NCI-H2227 (cell line): Measurements from ENCODE around the gene ITGB2.

ENCODE experiments used
- DNase-seq: peaks from one replicate; lab custom pipeline; 2025; ENCODE audit not compliant: unreplicated experiment; lab: John Stamatoyannopoulos, UW

Gene ITGB2

DNA sequence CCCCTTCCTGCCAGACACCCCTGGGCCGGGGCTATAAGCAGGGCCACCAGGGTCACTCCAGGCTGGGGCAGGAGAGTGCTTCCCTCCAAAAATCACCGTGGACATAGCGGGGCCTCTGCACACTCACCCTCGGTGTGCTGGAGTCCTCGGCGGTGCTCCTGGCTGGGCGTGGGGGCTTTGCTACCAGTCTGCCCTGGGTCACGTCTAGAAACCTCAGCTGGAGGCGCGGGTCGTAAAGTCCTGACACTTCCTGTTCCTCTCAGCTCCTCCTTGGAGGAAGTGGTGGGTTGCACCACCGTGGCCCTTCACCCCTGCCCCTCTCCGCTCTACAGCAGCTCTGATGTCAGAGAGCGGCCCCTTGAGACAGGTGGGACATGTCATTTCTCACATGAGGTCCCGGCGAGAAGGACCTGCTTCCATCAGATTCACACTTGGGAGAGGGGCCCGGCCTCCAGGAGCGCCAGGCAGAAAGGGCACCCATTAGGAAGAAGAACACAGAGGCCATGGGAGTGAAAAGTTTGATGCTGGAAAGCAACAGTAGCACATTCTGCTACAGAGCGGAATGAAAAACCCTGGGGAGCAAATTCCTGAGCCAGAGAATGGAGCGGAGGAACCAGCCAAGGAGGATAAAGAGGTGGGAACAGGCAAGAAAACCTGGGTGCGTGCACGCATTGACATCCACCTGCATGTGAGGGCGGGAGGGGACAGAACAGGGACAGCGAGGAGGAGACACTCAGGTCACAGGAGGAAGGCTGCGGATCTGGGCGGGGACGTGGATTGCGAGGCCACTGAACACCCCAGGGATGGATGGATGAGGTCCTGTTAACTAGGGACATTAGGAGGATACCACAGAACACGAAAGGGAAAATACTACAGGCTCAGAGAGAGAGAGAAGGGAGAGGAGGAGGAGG lies at the start of gene ITGB2:
Gene ITGB2, minus strand, starts transcription at position 206 of the 911 bp plus-strand sequence. CDS start 10,117 bp downstream, outside the sequence.
- DNase-seq = no peak

DNA sequence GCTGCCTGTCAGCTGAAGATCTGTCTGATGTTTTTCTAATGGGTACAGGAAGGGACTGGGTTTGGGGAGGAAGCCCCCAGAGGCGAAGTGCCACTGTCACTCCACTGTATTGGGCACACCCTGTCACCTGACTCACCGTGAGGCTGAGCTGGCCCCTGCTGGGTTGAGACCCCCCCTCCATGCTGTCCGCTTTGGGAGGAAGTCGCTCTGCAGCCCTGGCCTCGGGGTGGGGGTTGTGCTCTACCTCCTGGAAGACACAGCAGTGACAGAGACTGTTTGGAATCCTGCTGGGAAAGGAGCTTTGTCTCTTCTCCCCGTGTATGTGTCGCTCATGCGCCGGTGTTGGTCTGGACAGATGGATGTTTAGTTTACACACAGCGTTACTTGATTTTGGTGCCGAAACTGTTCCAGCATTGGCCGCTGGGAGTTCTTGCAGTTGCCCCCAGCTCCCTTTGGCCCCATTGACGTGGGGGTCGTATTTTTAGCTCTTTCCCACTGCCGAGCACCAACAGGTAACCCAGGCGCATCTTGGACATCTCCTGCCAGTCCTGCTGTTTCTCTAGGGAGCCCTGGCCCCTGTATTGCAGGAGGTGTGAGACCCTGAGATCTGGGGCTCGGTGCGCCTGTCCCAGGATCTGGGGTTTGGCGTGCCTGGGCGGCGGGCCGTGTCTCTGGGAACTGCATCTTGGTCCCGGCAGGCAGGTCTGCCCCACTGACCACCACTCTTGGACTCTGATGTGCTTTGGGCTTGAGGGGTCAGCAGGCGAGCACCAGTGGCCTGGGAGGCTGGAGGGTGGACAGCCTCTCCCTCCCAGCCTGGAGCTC lies 49.4 kb upstream of the ITGB2 start:
- no peak for DNase-seq

GRCh38 chr21:44969066-44969670 lies 48.5 kb upstream of the ITGB2 start:
- no peak for DNase-seq

DNA sequence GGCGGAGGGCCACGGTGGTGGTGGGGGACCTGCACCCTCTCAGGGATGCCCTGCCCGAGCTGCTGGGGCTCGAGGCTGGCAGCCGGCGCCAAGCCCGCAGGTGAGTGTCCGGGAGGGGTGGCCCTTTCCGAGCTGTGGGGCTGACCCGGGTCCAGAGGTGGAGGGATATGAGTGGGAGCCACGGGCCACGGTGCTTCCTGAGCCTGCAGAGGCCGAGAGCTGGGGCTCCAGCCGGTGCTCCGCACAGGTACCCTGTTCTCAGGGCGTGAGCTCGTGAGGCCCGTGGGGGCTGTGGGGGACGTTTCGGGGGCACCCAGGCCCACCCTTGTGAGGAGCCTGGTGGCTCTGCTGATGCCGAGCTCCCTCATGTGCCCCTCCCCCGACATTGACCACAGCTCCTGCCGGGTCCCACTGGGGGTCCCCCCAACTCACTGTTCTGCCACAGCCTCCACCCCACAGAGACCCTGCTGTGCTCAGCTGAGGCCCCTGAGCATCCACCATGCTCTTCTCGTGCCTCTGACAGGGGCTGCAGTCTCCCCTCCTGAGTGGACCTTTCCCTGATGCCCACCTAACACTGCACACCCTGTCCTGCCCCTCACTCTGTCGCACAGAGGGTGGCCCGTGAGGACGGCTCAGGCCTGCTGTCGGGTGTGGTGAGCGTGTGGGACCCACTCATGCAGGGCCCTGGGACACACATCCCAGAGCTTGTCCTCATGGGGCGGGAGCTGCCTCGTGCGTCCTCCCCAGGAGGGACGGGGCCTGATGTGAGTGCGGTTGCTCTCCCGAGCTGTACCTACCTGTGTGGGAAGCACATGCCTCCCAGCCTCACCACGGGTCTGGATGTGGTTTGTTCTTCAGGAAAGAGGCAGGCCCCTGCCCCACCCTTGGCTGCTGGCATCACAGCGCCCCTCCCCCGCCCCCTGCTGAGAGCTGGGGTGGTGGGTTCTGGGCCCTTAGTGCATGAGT lies 46.7 kb upstream of the ITGB2 start:
- no peak for DNase-seq

DNA sequence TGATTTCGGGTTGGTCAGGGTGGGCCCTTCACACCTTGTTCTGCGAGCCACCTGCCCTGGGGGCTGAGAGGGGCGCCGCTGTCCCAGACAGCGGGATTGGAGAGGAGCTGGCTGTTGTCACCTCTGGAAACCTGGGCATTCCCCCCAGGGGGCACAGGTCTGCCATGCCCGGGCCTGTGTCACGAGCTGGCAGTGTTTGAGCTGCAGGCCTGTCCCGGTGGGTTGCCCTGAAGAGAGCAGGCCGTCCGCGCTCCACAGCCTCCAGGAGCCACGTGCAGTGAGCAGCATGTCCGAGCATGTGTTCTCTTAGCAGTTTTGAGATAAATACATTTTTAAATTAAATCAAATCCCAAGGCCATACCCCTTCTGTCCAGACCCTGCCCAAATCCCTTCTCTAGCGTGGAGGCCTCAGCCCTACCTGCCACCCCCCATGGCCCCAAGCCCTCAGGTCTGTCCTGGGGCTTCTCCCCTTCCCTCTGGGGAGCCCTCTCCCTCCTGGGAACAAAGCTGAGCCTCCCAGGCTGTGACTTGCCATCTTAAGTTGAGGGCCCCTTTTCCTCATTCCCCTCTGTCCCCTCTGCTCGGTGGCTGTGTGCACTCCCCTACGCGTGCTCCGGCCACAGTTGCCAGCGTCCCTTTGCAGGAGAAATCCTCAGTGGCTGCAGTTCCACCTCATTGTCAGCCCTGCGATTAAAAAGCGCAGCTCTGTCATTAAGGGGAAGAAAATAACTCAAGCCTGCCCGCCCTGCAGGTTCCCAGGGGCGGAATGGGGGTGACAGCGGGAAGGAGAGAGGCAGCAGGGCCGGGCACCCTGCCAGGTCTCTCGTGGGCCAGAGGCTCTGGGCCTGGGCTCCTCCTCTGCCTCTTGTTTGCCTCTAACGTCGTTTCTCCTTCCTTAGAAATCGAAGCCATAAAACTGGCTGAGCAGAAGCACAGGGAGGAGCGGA lies 45.7 kb upstream of the ITGB2 start:
- peak; percentile 84 for DNase-seq

DNA sequence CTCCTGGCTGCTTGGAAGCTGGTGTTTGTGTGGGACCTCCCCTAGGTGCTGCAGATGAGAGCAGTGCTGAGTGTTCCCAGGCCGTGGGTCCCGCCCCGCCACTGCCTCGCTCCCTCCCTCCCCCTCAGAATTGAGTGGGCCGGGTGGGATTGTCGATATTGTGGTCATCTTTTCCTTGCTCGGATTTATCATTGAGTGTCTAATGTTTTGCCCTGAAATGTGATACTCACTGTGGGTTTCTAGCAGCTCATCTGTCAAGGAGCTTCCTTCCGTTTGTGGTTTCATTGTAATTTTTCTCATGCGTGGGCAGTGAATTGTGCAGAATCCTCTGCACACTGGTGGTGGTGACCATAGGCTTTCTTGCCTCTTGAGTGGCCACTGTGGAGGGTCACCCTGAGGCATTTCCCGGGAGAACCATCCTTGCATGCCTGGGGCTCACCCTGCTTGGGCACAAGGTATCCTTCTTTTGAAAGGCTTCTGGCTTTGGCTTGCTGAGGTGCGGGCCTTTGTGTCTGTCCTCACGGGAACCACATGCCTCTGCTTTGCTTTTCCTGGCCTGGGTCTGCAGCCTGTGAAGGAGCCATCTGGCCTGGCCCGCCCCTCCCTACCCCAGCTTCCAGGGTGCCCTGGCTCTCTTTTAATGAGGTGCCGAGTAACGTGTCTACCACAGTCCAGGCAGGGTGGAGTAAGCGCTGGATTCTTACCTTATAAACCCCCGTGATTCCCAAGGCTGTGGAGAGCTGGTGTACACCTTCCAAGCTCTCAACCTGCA lies 44.7 kb upstream of the ITGB2 start:
- DNase-seq = no peak

- no peak for DNase-seq
Measured at GRCh38 chr21:44964381-44964780, 43.7 kb upstream of the ITGB2 start.

DNA sequence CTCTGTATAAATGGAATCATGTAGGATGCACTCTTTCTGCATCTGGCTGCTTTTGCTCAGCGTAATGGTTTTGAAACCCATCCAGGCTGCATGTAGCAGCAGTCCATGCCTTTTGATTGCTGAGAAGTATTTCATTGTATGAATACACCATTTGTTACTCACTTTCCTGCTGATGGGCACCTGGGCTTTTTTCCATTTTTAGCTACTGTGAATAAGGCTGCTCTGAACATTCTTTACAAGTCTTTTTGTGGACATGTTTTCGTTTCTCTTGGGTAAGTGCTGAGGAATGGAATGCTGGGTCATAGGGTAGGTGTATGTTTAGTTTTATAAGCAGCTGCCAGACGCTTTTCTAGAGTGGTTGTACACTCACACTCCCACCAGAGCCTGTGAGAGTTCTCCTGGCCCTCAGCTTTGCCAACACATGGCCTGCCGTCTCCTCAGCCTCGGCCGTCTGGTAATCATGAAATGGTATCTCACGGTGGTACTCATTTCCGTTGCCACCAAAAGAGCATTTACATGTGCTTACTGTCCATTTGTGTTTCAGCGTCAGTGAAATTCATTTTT lies 41.8 kb upstream of the ITGB2 start:
- DNase-seq = no peak

DNA sequence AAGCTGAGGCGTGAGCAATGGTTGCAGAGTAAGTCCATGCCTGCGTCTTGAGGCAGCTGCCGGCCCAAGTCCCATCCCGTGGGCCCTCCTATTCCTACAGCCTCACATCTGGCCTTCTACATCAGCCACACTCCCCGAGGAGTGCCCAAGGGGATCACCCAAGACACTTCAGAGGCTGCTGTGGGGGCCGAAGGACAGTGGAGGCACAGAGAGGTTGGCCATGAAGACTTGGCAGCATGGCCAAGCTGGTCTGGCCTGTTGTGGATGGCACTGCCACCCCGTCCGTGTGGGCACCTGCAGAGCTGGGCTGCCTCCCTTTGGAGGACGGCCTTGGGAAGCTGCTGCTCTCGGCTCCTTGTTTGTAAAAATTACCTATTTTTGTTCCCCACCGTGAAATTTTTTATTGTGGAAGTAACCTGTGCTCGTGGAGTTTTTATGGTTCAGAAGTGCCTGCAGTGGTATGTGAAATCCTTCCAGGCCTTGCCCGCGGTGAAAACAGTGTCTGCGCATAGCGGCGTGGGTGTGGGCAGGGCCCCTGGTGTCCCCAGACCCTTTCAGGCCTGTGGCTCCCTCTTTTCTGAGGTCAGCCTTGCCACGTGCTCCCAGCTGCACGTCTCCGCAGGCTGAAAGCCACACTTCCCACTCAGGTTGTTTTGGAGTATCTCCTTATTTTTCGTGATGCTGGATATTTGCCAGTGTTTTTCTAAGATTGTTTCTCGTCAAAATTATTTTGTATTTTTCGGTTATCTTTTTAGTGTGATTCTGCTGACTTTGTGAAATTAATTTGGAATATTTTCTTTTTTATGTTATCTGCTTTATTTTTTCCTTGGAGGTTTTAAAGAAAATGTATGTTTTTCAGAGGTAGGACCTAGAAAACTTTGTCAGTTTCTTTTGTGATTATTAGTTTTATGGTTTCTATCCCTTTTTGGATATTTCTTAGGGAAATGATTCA lies 39.7 kb upstream of the ITGB2 start:
- no peak for DNase-seq

DNA sequence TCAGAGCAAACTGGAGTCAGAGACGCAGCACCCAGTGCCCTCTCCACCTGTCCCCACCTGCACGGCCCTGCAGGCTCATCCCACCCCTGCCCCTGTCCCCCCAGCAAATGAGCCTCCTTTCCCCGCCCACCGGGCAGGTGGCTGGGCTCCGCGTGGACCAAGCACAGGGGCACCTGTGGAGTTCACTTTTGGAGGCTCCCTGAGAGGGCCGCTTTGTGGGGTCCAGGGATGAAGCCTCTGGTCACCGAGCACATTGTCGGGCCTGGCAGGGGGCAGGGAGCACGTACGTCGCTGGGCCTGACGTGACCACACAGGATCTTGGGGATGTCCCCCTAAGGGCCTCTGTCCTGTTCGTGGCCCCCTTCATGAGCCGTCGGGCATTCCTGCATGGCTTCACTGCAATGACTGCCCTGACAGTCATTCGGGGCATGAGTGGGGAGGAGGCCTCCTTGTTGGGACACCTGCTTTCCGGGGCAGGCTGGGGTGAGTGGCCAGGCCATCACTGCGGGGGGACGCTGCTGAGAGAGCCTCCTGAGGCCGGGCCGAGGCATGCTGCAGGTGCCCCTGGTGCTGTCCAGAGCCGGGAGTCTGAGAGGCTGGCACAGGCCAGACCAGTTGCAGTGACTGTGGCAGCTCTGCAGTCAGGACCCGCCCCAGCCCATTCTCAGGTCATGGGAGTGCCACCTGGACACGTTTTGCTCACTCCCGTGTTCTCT lies 38.8 kb upstream of the ITGB2 start:
- no peak for DNase-seq

DNA sequence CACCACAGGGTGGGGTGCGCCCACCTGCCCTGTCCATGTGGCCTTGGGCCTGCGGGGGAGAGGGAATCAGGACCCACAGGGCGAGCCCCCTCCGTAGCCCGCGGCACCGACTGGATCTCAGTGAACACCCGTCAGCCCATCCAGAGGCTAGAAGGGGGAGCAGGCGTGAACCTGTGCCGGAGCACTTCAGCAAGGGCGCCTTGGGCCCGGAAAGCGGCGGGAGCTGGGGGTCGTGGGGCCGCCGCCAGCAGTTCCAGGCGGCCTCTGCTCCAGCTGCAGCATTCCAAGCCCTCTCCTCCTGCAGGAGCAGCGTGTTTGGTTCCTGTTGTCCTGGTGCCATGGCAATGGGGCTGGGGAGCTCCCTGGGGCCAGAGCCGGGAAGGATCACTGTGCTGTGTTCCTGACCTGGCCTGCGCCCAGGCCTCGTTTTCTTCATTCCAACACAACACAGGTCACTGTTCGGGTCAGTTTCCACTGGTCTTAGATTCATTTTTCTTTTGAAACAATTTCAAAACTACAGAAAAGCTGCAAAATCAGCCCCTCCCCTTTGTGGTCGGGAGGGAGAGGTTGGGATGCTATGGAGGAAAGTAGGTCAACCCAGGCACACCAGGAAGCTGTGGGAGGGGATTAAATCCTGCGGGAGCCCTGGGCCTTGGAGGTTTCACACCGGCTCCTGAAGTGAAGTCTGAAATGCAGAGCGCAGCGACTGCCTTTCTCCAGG lies 37.9 kb upstream of the ITGB2 start:
- DNase-seq = no peak

GRCh38 chr21:44957901-44958451 lies 37.3 kb upstream of the ITGB2 start:
- no peak for DNase-seq

DNA sequence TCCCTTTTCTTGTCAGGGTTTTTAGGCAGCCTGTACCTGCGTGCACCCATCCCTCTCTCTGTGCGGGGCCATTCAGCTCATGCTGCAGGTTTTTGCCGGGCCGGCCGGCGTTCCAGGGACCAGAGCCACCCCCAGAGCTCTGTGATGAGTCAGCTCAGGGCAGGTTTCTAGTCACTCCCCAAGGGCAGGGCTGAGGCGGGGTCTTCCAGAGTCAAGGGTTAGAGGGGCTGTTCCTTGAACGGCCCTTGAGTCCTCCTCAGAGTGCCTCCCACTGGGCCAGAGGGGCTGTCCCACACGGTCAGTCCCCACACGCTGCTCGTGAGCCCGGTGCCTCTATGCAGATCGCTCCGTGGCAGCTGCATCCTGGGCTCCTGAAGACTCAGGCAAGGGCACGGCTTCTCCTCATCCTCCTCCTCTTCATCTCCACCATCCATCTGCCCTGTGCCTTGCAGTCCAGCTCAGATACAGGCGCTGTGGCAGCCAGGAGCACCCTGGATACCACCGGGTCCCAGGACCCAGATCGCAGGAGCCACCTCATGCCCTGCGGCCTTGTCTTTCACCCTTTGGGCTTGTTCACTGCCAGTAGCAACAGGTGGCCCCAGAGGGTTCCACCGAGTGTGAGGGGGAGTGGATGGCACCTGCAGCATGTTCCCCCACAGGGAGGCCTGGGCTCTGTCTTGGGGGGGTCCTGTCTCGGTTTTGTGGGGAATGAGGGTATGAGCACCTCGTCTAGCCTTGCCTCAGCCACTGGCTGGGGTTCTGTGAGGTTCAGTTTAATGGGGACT lies 36.5 kb upstream of the ITGB2 start:
- DNase-seq = no peak

GRCh38 chr21:44956356-44957046 lies 35.8 kb upstream of the ITGB2 start:
- no peak for DNase-seq
